Fibroblast of lung (primary cell): Measurements from ENCODE around the gene PPP1CC.

Experiments used
- EZH2 ChIP-seq: IDR thresholded peaks from 2 replicates; pipeline ENCODE4 v1.5.1; 2012; ENCODE audit warnings: low read length, control low read depth, mild to moderate bottlenecking; ENCODE audit errors: missing control alignments
- TF ChIP-seq, protein P1 (sequence below), 2 donors: IDR thresholded peaks in 1 of 2; conservative IDR thresholded peaks in 1 of 2; 1 replicate in 1 of 2; 2 replicates in 1 of 2; pipeline ENCODE4 v1.5.1; 2011 to 2012; ENCODE audit warnings: low read length in 2 of 2, control low read depth in 1 of 2, inconsistent platforms in 1 of 2, low read depth in 1 of 2, mild to moderate bottlenecking in 1 of 2

DNA sequence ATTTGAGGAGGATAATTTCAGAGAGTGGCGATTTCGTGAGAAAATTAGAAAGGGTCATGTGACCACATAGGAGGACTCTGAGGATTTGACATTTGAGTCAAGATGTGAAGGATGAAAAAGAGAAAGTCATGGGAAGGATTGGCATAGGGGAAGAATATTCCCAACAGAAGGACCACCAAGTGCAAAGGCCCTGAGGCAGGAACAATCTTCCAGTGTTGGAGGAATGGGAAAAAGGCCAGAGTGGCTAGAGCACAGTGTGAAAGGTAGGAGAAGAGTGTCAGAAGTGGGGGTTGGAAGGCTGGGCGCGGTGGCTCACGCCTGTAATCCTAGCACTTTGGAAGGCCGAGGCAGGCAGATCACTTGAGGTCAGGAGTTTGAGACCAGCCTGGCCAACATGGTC lies 3.9 kb upstream of the PPP1CC start:
- TF ChIP-seq, protein P1, sequence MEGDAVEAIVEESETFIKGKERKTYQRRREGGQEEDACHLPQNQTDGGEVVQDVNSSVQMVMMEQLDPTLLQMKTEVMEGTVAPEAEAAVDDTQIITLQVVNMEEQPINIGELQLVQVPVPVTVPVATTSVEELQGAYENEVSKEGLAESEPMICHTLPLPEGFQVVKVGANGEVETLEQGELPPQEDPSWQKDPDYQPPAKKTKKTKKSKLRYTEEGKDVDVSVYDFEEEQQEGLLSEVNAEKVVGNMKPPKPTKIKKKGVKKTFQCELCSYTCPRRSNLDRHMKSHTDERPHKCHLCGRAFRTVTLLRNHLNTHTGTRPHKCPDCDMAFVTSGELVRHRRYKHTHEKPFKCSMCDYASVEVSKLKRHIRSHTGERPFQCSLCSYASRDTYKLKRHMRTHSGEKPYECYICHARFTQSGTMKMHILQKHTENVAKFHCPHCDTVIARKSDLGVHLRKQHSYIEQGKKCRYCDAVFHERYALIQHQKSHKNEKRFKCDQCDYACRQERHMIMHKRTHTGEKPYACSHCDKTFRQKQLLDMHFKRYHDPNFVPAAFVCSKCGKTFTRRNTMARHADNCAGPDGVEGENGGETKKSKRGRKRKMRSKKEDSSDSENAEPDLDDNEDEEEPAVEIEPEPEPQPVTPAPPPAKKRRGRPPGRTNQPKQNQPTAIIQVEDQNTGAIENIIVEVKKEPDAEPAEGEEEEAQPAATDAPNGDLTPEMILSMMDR (conservative IDR thresholded peaks at IDR 0.05 in 1 of 2, IDR thresholded peaks at IDR 0.05 in 1 of 2; ENCODE audit: low read depth in 1 of 2, low read length in 2 of 2) = no peak
- TF ChIP-seq EZH2 = no peak
